GM19023 (cell line): ENCODE measurements around the gene NMT1.

Experiments
- ATAC-seq: cut with Tn5 transposase; IDR thresholded peaks from one replicate; pipeline ENCODE4 v1.9.1; 2021; ENCODE audit warnings: mild to moderate bottlenecking, moderate library complexity; ENCODE audit not compliant: unreplicated experiment

The NMT1 gene

DNA sequence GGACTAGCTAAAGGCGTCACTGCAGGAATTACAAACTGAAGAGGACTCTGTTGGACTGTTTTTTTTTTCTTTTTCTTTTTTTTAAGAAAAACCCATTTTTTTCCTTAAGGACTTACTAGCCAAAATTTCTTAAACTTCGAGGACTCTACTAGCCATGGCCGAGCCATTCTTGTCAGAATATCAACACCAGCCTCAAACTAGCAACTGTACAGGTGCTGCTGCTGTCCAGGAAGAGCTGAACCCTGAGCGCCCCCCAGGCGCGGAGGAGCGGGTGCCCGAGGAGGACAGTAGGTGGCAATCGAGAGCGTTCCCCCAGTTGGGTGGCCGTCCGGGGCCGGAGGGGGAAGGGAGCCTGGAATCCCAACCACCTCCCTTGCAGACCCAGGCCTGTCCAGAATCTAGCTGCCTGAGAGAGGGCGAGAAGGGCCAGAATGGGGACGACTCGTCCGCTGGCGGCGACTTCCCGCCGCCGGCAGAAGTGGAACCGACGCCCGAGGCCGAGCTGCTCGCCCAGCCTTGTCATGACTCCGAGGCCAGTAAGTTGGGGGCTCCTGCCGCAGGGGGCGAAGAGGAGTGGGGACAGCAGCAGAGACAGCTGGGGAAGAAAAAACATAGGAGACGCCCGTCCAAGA, 88.0 kb downstream of the NMT1 start:
- peak; percentile 25 for ATAC-seq

DNA sequence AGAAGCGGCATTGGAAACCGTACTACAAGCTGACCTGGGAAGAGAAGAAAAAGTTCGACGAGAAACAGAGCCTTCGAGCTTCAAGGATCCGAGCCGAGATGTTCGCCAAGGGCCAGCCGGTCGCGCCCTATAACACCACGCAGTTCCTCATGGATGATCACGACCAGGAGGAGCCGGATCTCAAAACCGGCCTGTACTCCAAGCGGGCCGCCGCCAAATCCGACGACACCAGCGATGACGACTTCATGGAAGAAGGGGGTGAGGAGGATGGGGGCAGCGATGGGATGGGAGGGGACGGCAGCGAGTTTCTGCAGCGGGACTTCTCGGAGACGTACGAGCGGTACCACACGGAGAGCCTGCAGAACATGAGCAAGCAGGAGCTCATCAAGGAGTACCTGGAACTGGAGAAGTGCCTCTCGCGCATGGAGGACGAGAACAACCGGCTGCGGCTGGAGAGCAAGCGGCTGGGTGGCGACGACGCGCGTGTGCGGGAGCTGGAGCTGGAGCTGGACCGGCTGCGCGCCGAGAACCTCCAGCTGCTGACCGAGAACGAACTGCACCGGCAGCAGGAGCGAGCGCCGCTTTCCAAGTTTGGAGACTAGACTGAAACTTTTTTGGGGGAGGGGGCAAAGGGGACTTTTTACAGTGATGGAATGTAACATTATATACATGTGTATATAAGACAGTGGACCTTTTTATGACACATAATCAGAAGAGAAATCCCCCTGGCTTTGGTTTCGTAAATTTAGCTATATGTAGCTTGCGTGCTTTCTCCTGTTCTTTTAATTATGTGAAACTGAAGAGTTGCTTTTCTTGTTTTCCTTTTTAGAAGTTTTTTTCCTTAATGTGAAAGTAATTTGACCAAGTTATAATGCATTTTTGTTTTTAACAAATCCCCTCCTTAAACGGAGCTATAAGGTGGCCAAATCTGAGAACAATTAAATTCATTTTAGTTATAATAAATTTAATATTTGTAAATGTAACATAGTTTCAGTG, 88.8 kb downstream of the NMT1 start:
- no peak for ATAC-seq

DNA sequence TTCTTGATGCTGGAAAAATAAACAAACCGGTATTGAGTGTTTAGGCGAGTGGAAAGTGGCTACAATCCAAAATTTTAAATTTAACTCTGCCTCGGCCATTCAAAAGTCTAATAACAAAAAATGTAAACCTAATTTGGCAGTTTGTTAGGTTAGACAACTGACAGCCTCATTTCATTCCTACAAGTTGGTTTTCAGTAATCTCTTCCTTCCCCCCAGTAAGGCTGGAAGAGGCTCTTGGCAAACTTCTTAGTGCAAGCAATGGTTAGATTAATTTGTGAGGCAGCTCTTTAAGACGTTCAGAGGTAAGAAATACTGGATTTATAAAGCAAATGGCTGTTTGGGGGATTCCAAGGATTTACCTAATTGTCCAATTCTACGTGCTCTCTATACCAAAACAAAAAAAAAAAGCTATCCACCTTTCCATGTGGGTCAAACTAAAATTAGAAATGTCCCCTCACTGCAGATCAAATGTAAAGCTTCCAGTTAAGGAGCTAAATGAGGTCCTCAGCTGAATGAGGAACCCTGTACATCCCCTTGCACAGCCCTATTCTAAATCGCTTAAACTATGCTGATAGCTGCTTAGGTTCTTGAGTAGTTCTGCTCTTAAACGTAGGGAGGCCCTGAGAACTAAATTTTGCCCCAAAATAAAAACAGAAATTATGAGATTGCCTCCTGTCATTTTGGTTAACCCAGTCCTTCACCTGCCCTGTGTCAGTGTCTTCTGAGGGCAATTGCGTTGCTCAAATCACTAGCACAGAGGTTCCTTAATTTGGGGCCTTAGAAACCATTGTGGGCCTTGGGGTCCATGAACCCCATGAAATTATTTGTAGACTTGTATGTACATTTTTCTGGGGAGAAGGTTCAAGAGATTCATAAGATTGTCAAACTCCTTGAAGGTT, 90.0 kb downstream of the NMT1 start:
- ATAC-seq, result no peak

DNA sequence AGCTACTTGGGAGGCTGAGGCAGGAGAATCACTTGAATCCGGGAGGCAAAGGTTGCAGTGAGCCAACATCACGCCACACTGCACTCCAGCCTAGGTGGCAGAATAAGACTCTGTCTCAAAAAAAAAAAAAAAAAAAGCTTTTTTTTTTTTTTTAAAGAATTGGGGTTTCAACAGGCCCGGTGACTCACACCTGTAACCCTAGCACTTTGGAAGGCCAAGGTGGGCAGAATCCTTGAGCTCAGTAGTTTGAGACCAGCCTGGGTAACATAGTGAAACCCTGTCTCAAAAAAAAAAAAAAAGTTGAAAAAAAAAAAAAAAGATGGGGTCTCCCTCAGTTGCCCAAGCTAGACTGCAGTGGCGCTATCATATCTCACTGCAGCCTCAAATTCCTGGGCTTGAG, 93.9 kb downstream of the NMT1 start:
- no peak for ATAC-seq

DNA sequence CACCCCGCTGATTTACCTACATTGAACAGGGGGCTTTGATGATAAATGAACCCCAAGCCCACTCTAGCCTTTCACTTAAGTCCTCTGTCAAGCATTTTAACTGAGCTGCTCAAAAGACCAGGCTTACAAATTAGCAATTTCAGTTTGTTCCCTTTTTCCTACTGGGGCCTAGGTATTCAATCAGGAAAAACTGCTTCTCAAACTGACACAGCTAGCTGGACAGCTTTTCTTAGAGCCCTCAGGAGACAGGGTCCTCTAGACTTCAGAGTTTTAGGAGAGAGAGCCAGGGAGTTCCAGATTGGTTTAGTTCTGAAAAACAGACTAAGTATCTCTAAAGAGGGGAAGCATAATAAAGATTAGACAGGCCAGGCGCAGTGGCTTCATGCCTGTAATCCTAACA, 94.4 kb downstream of the NMT1 start:
- no peak for ATAC-seq

DNA sequence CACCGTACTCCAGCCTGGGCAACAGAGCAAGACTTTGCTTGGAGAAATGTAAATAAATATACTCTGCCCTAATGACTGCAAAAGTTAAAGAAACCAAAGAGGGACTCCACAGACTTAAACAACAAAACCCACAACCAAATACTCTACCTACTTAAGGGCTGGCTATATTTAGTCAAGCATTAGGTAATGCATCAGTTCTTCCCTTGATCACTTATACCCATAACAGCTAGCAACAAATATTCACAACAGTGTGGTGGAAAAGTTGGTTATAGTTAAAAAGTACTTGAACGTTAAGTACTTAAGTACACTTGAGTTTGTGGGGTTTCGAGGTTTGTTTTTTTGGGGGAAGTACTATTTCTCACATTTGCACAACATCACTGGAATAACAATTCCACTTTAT, 95.1 kb downstream of the NMT1 start:
- no peak for ATAC-seq
